Measurements from ENCODE around the gene DPPA2.
A peak's percentile ranks its signal among the peaks of the same experiment; 100 is the strongest.

The DPPA2 gene

DNA sequence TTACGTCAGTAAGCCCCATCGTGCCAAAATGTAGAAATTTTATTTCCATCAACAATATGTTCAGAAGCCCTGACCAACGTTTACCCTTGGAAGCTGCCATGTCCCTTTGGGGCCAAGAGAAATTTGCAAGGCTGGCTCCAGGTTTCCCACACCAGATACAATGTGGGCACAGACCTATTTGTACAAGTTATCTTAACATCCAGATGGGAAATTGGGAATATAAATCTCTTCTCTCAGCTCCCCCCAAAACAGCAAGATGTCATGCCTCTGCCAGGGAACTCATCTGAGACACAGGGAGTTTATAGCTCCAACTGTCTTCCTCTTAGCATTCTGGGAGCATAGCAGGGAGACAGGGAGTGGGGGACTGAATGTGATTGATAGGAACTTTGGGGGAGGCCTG, 9.3 kb upstream of the DPPA2 start:
- DNase-seq (ENCODE audit: low read depth, low spot score): no peak

GRCh38 chr3:109325109-109325508, 8.8 kb upstream of the DPPA2 start:
- DNase-seq (ENCODE audit: low read depth, low spot score): no peak

DNA sequence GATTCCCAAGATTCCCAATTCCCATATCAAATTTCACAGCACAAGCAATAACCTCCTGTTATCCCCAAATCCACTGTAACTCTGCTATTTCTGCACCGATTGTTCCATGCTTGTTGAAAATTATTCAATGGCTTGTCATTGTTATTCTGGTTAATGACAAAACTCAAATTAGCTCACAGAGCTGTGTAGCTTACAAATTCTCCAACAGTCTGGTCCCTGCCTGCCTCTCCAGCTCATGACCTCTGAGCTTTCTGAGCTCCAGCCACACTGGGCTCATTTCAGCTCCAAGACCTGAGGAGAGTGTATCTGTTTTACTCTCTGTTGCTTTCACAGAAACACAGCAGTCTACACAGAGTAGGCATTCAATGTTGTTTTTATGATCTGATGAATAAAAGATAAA, 3.3 kb downstream of the DPPA2 start:
- no peak for DNase-seq (ENCODE audit: low read depth, low spot score)

- DNase-seq (ENCODE audit: low read depth, low spot score): no peak
Observed at GRCh38 chr3:109297496-109297895, 18.8 kb downstream of the DPPA2 start.

DNA sequence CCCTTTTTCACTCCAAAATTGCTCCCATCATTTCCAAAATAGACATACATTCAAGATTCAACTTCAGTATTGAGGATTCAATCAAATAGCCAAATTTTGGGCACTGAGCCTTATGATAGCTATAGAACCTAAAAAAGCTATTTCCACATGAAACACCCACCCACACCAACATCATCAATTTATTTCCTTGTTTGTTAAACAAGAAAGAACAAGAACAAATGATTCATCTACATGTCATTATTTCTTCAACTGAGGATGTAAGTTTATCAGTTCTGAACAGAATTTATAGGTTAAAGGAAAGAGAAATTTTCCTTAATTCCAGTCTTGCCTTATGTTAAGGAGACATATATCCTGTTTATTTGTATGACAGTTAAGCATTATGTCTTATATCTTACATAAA, 32.2 kb downstream of the DPPA2 start:
- DNase-seq (ENCODE audit: low read depth, low spot score): no peak

GRCh38 chr3:109278546-109278945, 37.8 kb downstream of the DPPA2 start:
- DNase-seq (ENCODE audit: low read depth, low spot score): no peak

DNA sequence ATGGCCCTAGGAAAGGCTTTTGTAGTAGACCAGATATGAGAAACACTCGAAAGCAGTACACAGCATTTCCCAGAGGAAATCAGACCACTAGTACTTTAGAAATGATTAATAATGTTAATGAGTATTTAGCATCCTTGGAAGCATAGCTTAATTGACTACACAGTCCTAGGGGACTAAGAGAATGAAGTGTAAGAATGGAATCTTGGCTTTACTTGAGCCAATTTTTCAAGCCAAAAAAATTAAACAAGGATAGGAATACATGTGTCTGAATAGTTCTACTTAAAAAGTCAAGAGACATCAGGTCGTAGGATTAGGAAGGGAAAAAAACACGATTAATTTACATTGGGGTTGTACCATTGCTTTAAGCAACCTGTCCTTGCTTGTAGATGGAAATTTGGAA, 38.2 kb downstream of the DPPA2 start:
- no peak for DNase-seq (ENCODE audit: low read depth, low spot score)

DNA sequence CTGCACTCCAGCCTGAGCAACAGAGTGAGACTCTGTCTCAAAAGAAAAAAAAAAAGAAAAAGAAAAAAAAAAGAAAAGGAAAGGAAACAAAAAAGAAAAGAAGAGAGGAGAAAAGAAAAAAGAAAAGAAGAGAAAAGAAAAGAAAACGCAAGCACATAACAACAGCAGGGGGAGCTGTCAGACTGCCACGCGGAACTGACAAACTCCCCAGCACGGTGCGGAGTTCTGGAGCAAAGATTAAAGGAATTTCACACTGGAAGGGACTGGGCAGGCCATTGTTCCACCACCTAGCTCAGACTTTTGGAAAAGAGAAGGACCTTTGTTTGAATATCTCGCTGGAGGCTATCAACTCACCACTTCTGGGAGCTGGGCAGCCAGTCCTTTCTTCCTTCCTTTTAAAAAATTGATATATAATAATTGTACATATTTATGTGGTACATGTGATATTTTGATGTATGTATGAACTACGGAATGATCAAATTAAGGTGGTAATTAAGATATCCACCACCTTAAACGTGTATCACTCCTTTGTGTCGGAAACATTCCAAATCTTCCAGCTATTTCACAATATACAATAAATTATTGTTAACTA, 40.5 kb downstream of the DPPA2 start:
- DNase-seq (ENCODE audit: low read depth, low spot score): peak; percentile 21

DNA sequence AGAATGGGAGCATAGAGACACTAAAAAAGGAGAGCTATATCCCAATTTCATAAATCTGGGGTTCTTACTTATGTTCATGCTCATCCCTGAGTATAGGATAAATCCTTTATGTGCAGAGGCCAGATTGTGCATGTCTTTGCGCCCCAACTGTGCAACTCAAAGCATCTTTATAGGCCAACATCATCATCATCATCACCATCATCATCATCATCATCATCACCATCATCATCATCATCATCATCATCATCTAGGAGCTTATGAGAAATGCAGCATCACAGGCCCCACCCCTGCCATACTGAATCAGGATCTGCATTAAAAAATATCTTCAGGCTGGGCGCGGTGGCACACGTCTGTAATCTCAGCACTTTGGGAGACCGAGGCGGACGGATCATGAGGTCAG, 45.5 kb downstream of the DPPA2 start:
- DNase-seq (ENCODE audit: low read depth, low spot score): no peak

DNA sequence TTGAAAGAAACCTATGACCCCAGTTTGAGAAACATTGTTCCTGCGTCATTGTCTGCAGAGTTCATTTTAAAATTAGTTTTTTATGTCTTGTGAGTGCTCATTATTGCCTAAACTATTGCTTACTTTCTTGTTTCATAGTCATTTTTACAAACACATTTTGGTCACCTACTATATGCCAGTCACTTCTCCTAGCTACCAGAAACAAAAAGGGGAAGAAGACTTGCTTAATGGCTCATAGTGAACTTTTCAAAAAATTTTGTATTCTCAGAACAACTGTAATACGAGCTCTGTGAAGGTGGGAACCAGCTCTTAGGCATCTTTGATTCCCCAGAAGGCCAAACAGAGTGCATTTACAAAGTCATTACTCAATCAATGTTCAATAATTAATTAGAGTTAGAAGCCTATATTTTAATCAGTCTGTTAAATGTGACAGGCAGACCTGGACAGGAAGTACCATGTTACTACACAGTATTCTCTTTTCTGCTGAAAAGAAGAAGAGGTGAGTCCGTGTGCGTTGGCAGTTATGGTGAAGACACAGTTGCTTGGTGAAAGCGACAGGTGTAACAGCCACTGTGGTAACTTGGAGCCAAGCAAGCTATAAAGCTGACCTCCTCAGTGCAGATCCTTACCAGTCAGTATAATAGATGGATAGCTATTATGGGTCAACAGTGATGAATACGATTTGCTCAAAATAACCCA, 46.6 kb downstream of the DPPA2 start:
- no peak for DNase-seq (ENCODE audit: low read depth, low spot score)

DNA sequence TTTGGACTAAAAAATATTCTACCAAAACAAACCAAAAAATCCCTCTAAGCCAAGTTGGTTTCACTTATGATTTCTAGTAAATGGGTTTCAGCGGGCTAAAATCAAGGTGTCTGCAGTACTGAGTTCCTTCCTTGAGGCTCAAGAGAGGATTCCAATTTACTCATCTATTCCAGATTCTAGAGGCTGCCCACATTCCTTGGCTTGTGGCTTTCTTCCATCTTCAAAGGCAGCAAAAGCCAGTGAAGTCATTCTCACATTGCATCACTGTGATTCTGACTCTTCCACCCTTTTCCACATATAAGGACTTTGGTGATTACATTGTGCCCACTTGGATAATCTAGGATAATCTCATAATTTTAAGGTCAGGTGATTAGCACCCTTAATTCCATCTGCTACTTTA, 48.1 kb downstream of the DPPA2 start:
- no peak for DNase-seq (ENCODE audit: low read depth, low spot score)

DNA sequence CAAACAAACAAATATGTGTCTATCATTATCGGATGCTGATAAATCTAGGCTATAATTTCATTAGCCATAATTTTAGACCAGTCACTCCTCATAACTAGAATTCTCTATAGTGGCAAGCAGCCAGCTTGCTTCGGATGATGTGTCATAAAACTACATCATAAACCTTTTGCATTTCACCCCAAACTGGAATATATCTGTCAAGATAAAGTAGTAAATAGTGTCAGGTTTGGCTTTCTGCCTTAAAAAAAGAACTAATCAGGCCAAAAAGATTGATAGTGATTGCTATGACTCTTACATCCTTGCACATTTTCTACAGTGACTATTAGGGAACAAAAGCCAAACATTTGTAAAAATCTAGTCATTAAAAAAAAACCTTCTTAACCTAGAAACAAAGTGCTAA, 51.0 kb downstream of the DPPA2 start:
- no peak for DNase-seq (ENCODE audit: low read depth, low spot score)

DNA sequence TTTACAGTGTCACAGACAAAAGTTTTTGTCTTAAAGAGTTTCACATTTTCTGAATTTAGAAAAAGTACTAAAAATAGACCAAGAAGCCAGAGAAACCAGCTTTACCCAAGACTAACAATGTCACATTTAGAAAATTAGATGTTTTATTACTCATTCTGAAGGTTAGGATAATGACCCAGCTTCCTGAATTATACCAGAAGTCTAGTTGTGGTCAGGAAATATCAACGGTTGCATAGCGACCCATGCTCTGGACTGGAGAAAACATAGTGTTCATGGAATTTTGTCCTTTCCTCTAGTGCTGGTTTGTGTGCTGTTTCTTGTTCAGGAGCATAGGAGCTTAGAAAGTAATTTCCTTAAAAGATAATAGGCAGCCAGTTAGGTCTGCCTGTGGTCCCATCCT, 59.0 kb downstream of the DPPA2 start:
- peak; percentile 36 for DNase-seq (ENCODE audit: low read depth, low spot score)

- no peak for DNase-seq (ENCODE audit: low read depth, low spot score)
Observed at GRCh38 chr3:109254770-109255169, 61.5 kb downstream of the DPPA2 start.

GRCh38 chr3:109252641-109253040, 63.7 kb downstream of the DPPA2 start:
- no peak for DNase-seq (ENCODE audit: low read depth, low spot score)

Data from smooth muscle cell of the brain vasculature (primary cell).